ENCODE data around the gene ABLIM2.

ABLIM2 gene

DNA sequence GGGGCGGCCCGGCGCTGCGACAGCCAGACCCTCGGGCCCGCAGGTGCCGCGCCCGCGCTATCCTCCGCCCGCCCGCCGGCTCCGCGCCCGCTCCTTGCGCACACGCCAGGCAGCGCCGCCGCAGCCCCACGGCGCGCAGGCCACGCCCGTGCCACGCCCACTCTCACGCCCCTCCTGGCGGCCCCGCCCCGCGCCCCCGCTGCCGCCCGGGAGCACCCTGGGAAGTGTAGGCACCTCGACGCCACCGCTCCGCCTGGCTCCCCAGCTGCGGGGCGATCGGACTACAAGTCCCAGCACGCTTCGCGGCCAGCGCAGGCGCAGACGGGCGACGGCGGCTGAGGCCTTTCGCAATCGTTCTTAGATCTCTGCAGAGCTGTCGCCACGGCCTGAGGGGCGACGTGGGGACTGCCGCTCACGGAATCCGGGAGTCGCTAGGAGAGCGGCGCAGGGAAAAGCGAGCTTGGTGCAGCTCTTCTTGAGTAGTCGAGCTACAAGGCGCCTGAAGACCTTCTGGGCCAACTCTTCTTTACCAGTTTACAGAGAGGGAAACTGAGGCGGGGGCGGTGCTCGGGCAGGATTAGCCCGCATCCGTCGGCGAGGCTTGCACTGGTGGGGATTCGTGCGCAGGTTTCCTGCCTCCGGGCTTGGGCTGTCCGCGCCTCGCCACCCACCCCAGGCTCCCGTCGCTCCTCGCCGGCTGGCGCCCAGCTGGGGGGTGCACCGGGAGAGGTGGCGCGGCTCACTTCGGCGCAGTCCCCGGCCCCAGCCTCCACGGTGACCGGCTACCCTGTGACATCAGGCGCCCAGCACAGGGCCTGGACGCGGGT lies at the start of gene ABLIM2:
TSS of gene ABLIM2 (minus strand) at position 104 of the 827 bp plus-strand sequence. CDS start 124 bp downstream, outside the sequence.
- peak; percentile 66 for DNase-seq

DNA sequence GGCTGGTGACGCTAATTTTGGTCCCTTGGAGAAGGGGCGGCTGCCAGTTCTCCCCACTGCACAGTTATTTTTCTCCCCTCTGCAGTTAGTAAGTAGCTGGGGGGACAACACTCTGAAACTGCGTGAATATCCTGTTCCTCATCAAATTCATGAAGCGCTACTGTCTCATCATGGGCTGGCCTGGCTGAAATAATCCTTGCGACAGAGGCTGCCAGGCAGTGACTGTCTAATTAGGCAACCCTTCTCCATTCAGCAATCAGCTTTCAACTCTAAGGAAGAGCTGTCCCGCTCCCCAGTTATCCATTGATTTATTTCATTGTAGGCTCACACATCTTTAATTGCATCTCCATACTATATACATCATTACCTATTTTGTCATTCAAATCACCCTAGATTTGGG lies 48.7 kb upstream of the ABLIM2 start:
- no peak for DNase-seq

DNA sequence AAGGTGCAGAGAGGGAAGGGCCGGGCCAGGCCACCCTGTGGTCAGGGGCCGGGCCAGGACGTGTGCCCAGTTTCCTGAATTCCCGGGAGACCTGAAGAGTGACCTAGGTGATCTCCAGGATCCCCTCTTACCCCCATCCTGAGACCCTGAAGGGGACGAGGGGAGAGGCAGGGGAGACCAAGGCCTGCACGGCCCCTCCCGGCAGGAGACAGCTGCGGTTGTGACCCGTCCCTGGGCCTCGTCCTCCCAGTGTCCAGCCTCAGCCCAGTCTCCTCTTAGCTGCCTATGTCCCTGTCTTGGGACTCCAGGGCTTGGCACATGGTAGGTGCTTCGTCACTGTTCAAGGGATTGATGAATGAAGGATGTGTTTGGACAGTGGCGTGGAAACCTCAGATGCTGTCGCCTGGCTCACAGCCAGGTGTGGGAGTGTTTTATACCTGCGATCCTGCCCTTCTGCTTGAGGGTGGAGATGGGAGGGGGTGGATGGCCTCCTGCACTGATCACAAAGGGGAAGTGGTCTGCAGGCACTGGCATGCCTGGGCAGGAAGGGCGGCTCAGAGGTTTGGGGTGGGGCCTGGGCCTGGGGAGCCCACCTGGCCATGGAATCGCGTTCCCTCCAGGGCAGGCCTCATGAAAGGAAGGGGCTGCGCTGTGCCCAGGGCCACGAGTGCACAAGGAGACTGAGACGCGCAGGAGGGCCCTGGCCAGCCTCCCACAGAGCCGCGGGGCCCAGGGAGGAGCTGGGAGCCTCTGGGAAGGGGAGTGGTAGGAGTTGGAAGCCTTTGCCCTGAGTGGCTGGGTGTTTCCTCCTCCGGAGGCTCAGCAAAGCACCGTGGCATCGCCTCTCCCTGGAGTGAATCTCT lies 47.4 kb upstream of the ABLIM2 start:
- DNase-seq: peak; percentile 53

DNA sequence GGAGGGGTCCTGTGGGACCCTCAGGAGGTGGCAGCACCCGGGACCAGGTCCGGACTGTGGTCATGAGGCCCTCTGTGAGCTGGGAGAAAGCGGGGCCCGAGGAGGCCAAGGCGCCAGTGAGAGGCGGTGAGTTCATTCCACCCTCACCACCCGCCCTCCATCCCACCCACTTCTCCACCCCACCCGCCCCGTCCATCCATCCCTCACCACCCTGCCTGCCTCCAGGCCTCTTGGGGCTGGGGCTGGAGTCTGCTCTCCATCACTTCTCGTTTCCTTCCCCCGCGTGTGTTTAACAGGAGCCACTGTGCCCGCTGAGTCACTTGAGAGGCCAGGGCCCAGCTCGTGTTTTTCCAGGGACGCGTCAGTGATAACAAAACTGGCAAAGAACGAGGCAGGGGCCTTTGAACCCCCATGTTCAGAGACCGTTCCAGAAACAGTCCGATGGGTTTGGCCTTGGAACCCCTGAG lies 46.7 kb upstream of the ABLIM2 start:
- no peak for DNase-seq

DNA sequence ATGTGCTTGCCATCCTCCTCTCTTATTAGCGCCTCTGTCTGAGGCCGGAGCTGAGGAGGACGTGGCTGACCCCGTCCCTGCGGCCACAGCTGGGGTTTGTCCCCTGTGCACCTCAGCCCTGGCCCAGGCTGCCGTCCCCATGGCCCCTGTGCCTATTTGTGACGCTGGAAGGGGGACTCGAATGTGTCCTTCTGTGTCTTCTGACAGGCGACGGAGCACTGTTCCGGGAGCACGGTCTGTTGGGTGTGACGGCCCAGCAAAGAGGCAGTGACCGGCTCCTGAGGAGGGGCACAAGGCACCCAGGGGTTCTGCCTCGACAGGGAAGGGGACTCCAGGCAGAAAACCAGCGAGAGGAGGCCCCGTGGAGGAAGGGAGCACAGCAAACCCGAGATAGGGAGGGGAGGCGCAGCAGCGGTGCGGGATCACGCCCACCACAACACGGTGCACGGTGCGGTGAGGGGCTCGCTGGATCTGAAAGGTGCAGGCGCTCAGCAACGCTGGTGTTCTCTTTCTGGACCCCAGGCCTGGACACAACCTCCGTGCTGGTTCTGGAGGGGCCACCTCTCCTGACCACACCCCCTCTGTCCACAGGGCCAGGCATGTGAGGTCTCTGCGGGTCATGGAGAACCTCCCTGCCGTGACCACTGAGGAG lies 46.1 kb upstream of the ABLIM2 start:
- DNase-seq: no peak

DNA sequence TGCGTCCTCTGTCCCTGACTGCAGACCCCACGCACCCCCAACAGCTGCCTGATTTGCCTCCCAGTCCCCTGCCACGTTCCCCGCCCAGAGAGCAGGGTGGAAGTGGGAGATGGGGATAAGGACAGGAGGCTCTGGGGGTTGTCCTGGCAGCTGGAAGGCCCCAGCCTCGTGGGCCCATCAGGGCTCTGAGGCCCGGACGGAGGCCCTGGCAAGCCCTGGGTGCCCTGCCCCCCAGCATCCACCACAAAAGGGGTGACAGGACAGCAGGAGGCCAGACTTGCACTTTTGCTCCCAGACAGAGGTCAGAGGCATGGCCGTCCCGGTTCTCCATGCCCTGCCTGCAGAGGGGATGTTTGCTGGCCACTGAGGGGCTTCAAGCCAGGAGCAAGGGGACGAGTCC lies 45.2 kb upstream of the ABLIM2 start:
- DNase-seq: no peak

DNA sequence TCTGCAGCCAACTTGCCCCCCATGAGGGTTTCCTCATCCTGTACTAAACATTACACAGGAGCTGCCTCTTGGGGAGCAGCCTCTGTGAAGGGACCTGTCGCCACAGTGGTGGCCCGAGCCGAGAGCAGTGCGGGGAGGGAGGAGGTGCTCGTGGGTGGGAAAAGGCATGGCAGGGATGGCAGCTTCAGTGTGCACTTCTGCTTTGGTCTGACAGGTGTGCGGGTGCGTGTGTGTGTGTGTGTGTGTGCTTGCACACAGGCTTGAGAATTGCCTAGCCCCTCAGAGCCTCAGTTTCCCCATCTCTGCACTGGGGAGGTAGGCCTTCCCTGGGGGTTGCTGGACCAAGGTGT lies 44.4 kb upstream of the ABLIM2 start:
- DNase-seq: no peak

DNA sequence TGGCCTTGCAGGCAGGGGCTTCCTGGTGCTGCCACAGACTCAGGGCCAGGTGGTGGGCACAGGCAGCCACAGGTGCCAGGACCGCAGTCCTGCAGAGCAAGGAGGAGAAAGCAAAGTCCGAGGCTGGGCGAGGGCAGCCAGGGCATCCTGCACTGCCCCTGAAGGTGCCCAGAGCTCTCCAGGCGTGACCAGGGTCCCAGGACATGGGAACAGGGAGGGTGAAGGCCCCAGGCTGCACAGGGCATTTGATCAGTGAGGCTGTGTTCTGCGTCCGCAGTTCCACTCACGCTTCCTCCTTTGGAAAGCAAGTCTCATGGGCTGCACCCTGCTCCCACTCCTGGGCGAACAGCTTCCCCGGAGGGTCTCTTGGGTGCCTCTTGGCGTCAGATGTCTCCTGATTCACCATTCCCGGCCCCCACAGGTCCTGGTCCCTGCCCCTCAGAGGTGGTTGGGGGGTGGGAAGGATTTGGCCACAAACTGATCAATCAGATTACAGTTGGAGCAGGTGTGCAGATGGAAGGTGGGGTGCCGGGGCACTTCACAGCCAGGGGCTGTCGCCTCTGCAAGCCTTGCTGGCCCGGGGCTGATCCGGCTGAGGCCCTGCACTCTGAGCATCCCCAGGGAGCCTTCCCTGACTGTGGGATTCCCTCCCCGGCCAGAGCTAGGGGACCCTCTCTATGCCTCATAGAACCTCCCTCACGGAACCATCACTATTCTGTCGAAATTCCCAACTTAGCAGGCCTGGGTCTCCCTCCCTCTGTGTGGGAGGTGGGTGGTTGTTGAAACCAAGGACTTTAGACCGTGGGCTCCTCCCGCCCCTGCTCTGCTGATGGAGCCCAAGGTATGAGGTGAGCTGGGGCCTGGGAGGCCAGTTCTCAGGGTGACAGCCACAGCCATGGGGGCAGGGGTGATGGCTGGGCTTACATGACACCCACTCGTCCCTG lies 43.8 kb upstream of the ABLIM2 start:
- no peak for DNase-seq

DNA sequence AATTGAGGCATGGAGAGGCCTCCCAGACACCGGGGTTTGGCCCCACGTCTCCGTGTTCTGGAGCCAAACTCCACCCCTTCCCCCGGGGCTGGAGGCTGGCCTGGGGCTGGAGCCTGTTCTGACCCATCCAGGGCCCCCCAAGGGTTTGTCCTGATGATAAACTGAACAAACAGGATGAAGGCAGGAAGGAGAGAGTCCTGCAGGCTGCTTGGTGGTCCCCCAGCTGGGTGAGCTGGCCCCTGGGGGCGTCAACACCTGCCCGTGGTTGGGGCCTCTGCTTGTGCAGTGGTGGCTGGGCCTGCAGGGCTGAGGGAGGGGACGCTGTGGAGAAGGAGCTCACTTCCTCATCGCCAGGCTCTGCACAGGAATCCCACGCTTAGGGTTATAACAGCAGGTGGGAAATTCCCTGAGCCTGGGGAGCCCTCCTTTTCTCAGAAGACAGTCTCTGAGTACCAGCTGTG lies 42.7 kb upstream of the ABLIM2 start:
- no peak for DNase-seq

DNA sequence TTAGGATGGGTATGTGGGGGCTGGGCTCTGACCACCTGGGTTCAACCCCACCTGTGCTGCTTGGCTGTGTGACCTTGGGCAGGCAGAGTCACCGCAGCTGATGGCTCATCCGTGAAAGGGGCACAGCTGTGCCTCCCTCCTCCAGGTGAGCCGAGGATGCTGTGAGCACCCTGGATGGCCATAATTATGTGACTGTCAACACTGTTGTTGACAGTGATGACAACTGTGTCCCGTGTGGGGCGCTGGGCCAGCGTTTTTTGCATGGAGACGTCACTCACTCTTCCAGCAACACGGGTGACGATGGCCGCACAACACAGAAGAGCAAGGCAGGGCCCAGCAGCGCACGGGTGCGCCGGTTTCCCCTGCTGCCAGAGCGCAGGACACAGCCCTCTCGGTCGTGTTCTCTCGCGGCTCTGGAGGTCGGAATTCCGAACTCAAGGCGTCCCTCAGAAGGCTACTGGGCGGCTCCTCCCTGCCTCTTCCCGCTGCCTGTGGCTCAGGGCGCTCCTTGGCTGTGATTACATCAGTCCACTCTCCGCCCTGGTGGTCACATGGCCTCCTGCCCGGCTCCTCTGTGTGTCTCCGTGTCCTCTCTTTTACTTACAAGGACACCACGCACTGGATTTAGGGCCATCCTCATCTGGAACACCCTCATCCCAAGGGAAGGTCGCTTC lies 41.8 kb upstream of the ABLIM2 start:
- no peak for DNase-seq

DNA sequence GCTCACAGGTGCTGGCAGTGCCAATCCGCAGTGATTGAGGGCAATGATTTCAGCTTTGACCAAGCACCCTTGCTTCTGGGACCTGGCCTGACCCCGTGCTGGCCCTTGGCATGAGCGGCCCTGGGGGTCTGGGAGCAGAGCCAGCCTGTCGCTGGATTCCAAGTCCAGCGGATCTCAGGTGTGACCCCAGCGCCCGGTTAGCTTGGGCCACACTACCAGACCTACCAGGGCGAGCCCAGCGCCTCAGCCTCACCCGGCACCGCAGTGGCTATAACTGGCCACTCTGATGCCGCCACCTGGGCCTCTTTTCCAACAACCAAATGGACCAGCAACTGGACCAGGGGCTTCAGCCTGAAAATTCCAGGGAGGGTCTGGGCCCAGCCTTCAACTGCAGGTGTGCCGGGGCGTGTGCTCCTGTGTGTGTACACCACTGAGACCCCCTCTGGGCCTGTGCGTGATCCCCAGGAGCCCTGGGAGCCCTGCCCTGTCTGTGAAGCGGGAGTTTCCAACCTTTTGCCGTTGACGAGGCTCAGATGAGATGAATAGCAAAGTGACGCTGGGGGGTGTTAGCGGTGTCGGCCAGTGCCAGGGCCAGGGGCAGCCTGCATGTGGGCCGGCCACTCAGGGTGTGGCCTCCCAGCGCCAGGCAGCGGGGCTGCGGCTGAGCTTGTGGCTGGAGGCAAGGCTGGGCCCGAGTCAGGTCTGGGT lies 41.1 kb upstream of the ABLIM2 start:
- DNase-seq: no peak

DNA sequence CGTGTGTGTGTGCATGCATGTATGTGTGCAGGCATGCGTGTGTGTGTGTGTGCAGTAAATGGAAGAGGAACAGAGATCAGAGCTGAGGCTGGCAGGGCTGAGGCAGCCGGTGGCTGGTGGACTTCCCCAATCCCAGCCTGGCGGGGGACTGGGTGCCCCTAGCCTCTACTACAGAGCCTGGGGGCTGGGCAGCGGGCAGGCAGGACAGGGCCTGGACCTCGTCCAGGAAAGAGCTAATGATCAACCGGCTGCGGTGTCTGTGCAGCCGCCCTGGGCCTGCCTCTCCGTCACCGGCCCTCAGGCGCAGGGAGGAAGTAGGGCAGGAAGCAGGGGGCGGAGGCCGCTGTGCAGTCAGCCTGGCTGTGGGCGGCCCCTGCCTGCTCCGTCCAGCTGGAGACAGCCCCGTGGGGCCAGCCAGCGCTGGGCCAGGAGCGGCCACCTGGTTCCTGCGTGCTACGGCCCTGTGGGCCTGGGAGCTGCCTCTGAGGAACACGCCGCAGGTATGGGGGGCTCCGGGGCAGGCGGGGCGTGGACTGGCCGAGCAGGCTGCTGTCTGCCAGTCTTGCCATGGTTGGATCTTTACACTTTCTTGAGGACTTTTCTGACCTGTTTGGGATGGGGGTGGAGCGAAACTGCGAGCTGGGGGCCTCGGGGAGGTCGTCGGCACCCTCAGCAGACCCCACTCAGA lies 40.4 kb upstream of the ABLIM2 start, which contains the start of gene SH3TC1:
TSS of gene SH3TC1 (plus strand) at position 385 of the 688 bp plus-strand sequence. CDS start 5,905 bp downstream, outside the sequence.
- peak; percentile 30 for DNase-seq

DNA sequence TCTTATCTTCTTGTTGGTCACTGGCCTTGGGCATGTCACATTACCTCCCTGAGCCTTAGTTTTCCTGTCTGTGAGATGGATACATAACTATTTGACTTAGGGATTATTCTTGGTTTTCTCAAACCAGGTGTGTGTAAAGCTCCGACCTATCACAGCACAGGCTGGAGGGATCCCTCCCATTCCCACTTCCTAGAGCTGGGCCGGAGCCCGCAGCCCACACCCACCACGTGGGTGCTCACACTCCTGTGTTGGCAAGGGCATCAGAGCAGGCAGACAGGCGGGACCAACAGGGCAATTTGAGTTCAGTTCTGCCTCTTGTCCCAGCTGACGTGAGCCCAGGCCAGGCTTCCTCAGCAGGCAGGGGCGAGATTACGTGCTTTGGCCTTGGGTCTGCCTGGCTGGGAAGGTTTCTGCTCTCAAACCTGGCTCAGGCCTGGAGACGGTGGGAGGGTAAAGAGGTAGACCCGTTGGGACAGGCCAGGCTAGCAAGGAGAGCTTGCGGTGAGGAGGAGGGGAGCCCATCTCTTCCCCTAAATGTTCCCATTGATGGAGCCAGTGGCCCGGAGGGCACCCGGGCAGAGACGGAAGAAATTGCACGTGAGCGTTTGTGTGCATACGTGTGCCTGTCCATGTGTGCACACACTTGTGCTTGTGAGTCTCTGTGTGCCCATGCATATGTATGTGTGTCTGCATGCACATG lies 39.7 kb upstream of the ABLIM2 start:
- DNase-seq: no peak

DNA sequence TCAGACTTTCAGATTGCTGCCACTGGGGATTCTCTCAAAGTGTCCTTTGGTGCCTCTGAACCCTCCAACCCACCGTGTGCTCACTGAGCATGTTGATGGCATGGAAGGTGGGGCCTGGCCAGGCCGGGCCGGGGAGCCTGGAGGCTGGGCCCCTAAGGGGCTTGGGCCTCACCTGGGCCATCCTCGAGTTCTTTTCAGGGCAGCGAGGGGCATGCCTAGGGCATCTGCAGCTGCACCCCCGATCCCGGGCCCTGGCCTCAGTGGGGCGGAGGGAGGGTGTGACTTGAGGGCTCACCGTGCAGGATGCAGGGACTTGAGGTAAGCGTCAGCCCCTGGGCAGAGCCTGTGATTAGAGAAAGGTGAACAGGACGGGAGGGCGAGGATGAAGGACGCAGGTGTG lies 38.9 kb upstream of the ABLIM2 start:
- DNase-seq: no peak

DNA sequence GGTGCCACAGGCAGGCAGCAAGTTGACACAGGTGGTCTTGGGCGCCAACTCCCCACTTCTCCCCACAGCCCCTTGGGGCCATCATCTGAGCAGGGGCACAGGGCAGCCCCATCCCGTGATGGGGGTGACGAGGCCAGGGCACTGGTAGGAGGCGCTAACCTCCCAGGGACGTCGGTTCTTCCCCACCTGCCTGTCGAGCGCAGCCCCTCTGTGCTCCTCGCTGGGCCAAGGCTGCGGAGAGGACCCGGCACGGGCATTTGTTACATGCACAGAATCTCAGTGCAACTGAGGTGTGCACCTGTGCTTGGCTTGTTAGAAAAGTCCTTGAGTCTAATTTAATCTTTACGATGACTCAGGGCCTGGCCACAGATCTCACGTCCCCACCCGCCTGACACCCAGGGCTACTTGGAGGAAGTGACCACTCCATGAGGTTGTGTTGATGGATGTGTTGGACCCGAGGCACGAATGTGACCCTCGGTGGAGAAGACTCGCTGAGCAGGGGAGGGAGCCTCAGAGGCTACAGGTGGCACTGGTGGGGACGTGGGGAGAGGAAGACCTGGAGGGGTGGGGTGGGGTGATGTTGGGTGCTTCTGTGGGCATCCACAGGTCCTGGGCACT lies 37.3 kb upstream of the ABLIM2 start:
- no peak for DNase-seq

DNA sequence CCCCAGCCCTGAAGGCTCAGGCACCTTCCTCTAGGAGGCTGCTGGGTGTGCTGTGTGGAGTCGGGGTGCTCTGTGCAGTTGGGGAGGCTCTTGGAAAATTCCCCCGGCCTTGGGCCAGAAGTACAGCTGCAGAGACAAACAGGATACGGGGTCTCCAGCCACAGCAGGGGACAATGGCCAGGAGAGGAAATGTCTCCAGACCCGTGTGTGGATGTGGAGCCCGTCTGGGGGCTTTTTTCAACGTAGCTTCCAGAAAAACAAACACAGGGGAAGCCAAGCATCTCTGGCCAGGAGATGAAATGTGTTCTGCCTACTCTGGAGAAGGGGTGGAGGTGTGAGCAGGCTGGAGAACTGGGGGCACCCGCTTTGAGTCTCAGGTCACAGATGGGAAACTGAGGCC lies 36.8 kb upstream of the ABLIM2 start:
- DNase-seq: no peak

DNA sequence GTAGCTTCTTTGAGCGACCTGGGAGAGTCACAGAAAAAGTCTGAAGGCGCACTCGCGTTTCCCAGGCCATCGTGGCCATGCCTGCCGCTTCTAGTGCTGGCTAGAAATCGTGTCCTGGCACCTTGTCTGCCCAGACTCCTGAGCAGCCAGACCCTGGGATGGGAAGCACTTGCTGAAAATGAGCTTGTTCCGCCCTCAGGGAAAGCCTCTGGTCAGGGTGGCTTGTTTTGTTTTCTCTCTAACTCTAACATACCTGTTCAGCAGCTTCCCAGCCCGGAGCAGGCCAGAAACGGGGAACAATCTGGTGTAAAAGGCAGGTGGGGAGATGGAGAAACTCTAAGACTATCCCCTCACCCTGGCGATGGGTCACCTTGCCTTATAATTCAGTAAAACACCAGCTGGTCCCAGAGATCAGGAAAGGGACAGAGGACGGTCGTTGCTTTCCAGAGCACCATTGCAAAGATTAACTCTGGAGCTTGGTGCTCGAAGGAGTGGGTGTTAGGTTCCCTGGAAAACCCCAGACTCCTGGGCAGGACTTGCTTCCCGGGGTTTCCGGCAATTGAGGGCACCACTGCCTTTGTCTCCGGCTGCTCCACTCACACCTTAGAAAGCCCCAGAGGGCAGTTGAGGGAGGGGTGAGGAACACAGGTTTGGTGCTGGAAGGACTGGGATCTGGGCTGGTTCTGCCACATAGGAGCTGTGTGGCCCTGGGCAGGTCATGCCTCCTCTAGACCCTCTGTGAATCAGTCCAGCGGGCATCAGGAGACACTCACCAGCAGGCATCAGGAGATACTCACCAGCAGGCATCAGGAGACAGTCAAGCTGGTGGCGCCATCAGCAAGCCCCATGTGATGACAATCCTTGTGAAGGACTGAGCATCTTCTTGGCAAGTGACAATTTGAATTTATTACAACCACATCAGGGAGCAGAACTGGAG lies 36.0 kb upstream of the ABLIM2 start:
- DNase-seq: no peak
